ENCODE results near the gene PLOD1. TPM values are rescaled to one million over a fixed set of nuclear protein-coding genes. Genes with fewer than 3 reads are reported as not detected.

PLOD1 gene
- total and polyA plus RNA-seq, 2 of the 13 experiments (the other 11 are each of a cell fraction or from before 2014, with no cell fraction given) = 70.1 to 318 TPM

DNA sequence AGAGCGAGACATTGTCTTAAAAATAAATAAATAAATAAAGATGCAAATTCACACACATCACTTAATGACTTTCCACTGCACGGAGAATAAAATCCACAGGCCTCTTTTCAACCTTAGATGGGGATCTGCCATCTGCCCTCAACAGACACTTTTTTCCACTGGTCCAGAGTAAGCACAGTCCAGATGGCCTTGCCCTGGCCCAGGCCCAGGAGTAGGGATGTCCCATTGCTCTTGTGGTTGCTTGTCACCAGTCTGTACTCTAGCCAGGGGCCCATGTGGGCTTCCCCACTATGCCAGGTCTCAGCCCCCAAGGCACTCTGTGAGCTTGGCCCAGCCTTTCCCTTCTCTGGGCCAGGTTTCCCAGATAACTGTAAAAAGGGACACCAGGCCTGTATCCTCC lies 17.4 kb downstream of the PLOD1 start:
- in situ Hi-C loops (cut with HindIII; ENCODE audit: extremely low pct_ligation_motif_present, low pct_unique_long_range_greater_than_20kb) = no loop called here
- 97% methylated on average over 2 of the region's 2 CpGs for WGBS (ENCODE audit: low lambda C conversion rate)
- no peak for TF ChIP-seq ZNF367 (CRISPR knock-in tag; IDR thresholded peaks at IDR 0.05; ENCODE audit: borderline replicate concordance)

GRCh38 chr1:11952455-11953109 lies 18.1 kb downstream of the PLOD1 start:
- Histone ChIP-seq H3K4me2 (ENCODE audit: low read depth, low read length) (no peak overlapping the region), H3K4me3 (replicated peaks in 1 of 3; ENCODE audit: insufficient read depth in 1 of 3, low read depth in 2 of 3, low read length in 3 of 3) (no peak overlapping the region), H3K27ac (ENCODE audit: extremely low read length, insufficient read depth, low read length) (no peak overlapping the region), H4K20me1 (ENCODE audit: insufficient read depth, low read length) (no peaks in the 10 kb centered on the region), H2AFZ (ENCODE audit: low read length) (no peak overlapping the region), H3K79me2 (ENCODE audit: insufficient read depth, low read length) (no peaks in the 10 kb centered on the region), H3K9me3 (ENCODE audit: low read length) (no peaks in the 10 kb centered on the region), H3K9ac (ENCODE audit: insufficient read depth, low read depth, low read length) (no peak overlapping the region), H3K27me3 (ENCODE audit: control insufficient read depth in 1 of 2, insufficient read depth in 2 of 2, low read length in 2 of 2) (no peaks in the 10 kb centered on the region), H3K4me1 (ENCODE audit: insufficient read depth, low read length) (no peaks in the 10 kb centered on the region), H3K36me3 (replicated peaks in 1 of 2; ENCODE audit: control insufficient read depth in 1 of 2, insufficient read depth in 2 of 2, low read length in 2 of 2) (peaks cover 28 to 69% of the 10 kb centered on the region in 2 experiments)
- in situ Hi-C loops (cut with HindIII; ENCODE audit: extremely low pct_ligation_motif_present, low pct_unique_long_range_greater_than_20kb) = no loop called here
- 95% methylated on average over 6 of the region's 11 CpGs for WGBS (ENCODE audit: low lambda C conversion rate)
- POLR2A ChIA-PET = no interaction called here
- no peak for FAIRE-seq
- intact Hi-C loops (cut with micrococcal nuclease; ENCODE audit: unreplicated experiment) = no loop called here
- no peak for DNase-seq (ENCODE audit: low spot score)
- CTCF ChIA-PET (ENCODE audit: low intra/inter-chr PET ratio, low total read pairs) = no interaction called here
- no TSS peak for BruUV-seq (replicated peaks)
- no peak for ATAC-seq
- TF ChIP-seq CHD2 (IDR thresholded peaks at IDR 0.05; ENCODE audit: low read depth, low read length) (no peak), ZNF7 (CRISPR knock-in tag; IDR thresholded peaks at IDR 0.05) (no peak), DMAP1 (CRISPR knock-in tag; IDR thresholded peaks at IDR 0.05) (no peak), HMG20B (CRISPR knock-in tag; conservative IDR thresholded peaks at IDR 0.05) (no peak), NR3C1 (CRISPR knock-in tag; IDR thresholded peaks at IDR 0.05) (no peak), MTA3 (CRISPR knock-in tag; IDR thresholded peaks at IDR 0.05) (no peak), MED13 (CRISPR knock-in tag; IDR thresholded peaks at IDR 0.05) (no peak)
- TF ChIP-seq, protein P1, sequence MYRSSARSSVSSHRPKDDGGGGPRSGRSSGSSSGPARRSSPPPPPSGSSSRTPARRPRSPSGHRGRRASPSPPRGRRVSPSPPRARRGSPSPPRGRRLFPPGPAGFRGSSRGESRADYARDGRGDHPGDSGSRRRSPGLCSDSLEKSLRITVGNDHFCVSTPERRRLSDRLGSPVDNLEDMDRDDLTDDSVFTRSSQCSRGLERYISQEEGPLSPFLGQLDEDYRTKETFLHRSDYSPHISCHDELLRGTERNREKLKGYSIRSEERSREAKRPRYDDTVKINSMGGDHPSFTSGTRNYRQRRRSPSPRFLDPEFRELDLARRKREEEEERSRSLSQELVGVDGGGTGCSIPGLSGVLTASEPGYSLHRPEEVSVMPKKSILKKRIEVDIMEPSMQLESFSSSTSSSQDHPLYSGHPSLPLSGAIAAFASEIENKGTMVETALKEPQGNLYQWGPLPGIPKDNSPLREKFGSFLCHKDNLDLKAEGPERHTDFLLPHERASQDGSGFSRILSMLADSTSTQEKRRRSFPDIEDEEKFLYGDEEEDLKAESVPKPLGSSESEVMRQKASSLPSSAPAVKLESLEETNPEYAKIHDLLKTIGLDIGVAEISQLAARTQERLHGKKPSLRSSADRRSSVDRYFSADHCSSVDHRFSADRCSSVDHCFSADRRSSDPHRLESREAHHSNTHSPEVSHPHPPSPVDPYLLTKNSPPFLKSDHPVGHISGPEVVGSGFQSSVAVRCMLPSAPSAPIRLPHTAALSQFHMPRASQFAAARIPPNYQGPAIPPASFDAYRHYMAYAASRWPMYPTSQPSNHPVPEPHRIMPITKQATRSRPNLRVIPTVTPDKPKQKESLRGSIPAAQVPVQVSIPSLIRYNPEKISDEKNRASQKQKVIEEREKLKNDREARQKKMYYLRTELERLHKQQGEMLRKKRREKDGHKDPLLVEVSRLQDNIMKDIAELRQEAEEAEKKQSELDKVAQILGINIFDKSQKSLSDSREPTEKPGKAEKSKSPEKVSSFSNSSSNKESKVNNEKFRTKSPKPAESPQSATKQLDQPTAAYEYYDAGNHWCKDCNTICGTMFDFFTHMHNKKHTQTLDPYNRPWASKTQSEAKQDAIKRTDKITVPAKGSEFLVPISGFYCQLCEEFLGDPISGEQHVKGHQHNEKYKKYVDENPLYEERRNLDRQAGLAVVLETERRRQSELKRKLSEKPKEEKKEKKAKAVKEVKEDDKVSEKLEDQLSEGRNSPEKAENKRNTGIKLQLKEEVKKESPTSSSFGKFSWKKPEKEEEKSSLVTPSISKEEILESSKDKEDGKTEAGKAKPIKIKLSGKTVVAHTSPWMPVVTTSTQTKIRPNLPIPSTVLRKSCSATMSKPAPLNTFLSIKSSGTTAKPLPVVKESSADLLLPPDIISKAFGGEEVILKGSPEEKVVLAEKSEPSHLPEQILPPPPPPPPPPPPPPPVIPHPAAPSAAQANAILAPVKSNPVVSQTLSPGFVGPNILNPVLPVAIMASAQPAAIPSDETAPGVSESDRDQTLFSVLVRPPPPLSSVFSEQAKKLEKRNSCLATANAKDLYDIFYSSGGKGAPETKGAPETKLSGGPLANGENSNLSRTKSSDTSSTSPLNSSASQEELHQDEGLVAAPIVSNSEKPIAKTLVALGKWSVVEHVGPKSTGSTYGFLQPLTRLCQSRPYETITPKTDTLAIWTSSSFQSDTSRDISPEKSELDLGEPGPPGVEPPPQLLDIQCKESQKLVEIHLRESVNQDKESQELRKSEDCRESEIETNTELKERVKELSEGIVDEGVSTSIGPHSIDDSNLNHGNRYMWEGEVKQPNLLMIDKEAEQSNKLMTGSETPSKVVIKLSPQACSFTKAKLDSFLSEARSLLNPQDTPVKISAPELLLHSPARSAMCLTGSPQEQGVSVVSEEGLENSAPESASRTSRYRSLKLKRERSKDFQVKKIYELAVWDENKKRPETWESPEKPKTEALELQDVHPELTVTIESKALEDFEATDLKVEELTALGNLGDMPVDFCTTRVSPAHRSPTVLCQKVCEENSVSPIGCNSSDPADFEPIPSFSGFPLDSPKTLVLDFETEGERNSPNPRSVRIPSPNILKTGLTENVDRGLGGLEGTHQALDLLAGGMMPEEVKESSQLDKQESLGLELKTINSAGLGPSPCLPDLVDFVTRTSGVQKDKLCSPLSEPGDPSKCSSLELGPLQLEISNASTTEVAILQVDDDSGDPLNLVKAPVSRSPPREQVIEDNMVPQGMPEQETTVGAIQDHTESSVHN (CRISPR knock-in tag; IDR thresholded peaks at IDR 0.05) = no peak
- TF ChIP-seq, protein P2, sequence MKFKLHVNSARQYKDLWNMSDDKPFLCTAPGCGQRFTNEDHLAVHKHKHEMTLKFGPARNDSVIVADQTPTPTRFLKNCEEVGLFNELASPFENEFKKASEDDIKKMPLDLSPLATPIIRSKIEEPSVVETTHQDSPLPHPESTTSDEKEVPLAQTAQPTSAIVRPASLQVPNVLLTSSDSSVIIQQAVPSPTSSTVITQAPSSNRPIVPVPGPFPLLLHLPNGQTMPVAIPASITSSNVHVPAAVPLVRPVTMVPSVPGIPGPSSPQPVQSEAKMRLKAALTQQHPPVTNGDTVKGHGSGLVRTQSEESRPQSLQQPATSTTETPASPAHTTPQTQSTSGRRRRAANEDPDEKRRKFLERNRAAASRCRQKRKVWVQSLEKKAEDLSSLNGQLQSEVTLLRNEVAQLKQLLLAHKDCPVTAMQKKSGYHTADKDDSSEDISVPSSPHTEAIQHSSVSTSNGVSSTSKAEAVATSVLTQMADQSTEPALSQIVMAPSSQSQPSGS (CRISPR knock-in tag; IDR thresholded peaks at IDR 0.05) = no peak

More for the DNA sequence above, 17.4 kb downstream of the PLOD1 start:
- POLR2A ChIA-PET = no interaction called here
- H3K27me3 ChIP-seq (ENCODE audit: control insufficient read depth in 1 of 2, insufficient read depth in 2 of 2, low read length in 2 of 2) = no peaks in the 10 kb centered on the region
- H3K4me1 ChIP-seq (ENCODE audit: insufficient read depth, low read length) = no peaks in the 10 kb centered on the region
- H3K36me3 ChIP-seq (replicated peaks in 1 of 2; ENCODE audit: control insufficient read depth in 1 of 2, insufficient read depth in 2 of 2, low read length in 2 of 2) = peaks cover 24 to 65% of the 10 kb centered on the region in 2 experiments
- H2AFZ ChIP-seq (ENCODE audit: low read length) = no peak overlapping the region
- intact Hi-C loops (cut with micrococcal nuclease; ENCODE audit: unreplicated experiment) = no loop called here
- H3K9ac ChIP-seq (ENCODE audit: insufficient read depth, low read depth, low read length) = no peak overlapping the region
- H3K79me2 ChIP-seq (ENCODE audit: insufficient read depth, low read length) = no peaks in the 10 kb centered on the region
- H3K9me3 ChIP-seq (ENCODE audit: low read length) = no peaks in the 10 kb centered on the region
- ATAC-seq (no peak), FAIRE-seq (no peak), DNase-seq (ENCODE audit: low spot score) (no peak)
- H4K20me1 ChIP-seq (ENCODE audit: insufficient read depth, low read length) = no peaks in the 10 kb centered on the region
- H3K4me2 ChIP-seq (ENCODE audit: low read depth, low read length) = no peak overlapping the region
- H3K4me3 ChIP-seq (replicated peaks in 1 of 3; ENCODE audit: insufficient read depth in 1 of 3, low read depth in 2 of 3, low read length in 3 of 3) = no peak overlapping the region
- CTCF ChIA-PET (ENCODE audit: low intra/inter-chr PET ratio, low total read pairs) = no interaction called here
- BruUV-seq (replicated peaks) = no TSS peak
- no peak overlapping the region for H3K27ac ChIP-seq (ENCODE audit: extremely low read length, insufficient read depth, low read length)
